ENCODE measurements around the gene PRAME. TPM values are rescaled to one million over a fixed set of nuclear protein-coding genes. Genes with fewer than 3 reads are reported as not detected.

Gene PRAME
- total and polyA plus RNA-seq, 2 donors (not counting 3 experiments of a cell fraction or from before 2014, with no cell fraction given), result 0.07 TPM; not detected in 1

DNA sequence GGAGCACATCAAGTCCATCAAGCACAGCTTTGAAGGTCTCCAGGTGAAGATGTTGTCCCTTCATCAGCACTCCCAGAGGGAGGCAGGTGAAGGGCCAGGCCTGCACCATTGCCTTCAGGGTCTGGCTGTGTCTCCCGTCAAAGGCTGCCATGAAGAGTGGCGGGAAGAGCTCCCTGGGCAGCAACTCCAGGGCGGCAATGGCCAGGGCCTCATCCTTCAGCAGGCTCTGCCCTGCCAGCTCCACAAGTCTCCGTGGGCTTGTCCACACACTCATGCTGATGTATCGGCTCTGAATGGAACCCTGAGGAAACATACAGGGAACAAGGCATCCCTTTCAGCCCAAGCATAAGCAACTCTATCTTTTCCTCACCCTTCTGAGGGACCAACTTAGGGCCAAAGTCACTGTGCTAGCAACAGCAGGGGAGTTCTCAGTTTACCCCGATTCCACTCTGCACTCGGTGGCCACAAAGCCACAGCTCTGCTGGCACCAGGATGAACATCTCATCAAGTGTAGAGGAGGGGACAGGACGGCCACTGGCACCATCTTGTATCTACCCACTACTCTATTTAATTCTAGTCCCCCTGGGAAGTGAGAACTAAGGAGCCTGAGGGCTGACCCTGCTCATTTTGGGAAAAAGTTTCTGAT, 8.2 kb downstream of the PRAME start:
- BruUV-seq (replicated peaks), result no TSS peak
- POLR2A ChIA-PET, result no interaction called here
- DNase-seq (ENCODE audit: low read depth, low spot score) (no peak), FAIRE-seq (no peak)
- no peaks in the 10 kb centered on the region for H3K4me1 ChIP-seq (ENCODE audit: control insufficient read depth, extremely low read depth, insufficient read depth, low read length)
- H3K27me3 ChIP-seq (ENCODE audit: control insufficient read depth in 2 of 2, insufficient read depth in 2 of 2, low read length in 2 of 2), result peaks cover 2 to 11% of the 10 kb centered on the region in 2 experiments
- no peaks in the 10 kb centered on the region for H3K9me3 ChIP-seq (replicated peaks; ENCODE audit: control insufficient read depth, insufficient read depth, low read length)
- TF ChIP-seq, protein P1, sequence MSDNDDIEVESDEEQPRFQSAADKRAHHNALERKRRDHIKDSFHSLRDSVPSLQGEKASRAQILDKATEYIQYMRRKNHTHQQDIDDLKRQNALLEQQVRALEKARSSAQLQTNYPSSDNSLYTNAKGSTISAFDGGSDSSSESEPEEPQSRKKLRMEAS (IDR thresholded peaks at IDR 0.05; ENCODE audit: insufficient read depth, insufficient read length), result no peak
- TF ChIP-seq GATA2 (IDR thresholded peaks at IDR 0.05; ENCODE audit: insufficient read depth, insufficient read length, low read depth, low read length) (no peak), MYC (IDR thresholded peaks at IDR 0.05; ENCODE audit: low read depth, low read length) (no peak), JUN (IDR thresholded peaks at IDR 0.05; ENCODE audit: borderline replicate concordance, insufficient read depth, insufficient read length, low read depth) (no peak), POLR2AphosphoS5 (IDR thresholded peaks at IDR 0.05; ENCODE audit: insufficient read depth, low read depth, low read length) (no peak), EZH2 (IDR thresholded peaks at IDR 0.05; ENCODE audit: borderline replicate concordance, low read depth, low read length, severe bottlenecking) (no peak), POLR2A (IDR thresholded peaks at IDR 0.05; ENCODE audit: low read depth, low read length) (no peak), FOS (IDR thresholded peaks at IDR 0.05; ENCODE audit: borderline replicate concordance, insufficient read depth, low read length) (no peak)
- TF ChIP-seq, protein P2, sequence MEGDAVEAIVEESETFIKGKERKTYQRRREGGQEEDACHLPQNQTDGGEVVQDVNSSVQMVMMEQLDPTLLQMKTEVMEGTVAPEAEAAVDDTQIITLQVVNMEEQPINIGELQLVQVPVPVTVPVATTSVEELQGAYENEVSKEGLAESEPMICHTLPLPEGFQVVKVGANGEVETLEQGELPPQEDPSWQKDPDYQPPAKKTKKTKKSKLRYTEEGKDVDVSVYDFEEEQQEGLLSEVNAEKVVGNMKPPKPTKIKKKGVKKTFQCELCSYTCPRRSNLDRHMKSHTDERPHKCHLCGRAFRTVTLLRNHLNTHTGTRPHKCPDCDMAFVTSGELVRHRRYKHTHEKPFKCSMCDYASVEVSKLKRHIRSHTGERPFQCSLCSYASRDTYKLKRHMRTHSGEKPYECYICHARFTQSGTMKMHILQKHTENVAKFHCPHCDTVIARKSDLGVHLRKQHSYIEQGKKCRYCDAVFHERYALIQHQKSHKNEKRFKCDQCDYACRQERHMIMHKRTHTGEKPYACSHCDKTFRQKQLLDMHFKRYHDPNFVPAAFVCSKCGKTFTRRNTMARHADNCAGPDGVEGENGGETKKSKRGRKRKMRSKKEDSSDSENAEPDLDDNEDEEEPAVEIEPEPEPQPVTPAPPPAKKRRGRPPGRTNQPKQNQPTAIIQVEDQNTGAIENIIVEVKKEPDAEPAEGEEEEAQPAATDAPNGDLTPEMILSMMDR (IDR thresholded peaks at IDR 0.05; ENCODE audit: extremely low read depth in 1 of 2, insufficient read depth in 1 of 2, low read depth in 1 of 2, low read length in 2 of 2), result no peak
- H3K4me3 ChIP-seq (replicated peaks in 1 of 3; ENCODE audit: insufficient read depth in 1 of 3, low read depth in 1 of 3, low read length in 3 of 3), result no peak overlapping the region
- no peak overlapping the region for H3K4me2 ChIP-seq (ENCODE audit: insufficient read depth, low read length)
- CTCF ChIA-PET, result interaction anchor here (1.2 kb wide), 1 partner anchor 8 kb away, joined by 3 read pairs; the partner anchor contains the start of gene PRAME
- H3K36me3 ChIP-seq (ENCODE audit: control insufficient read depth in 2 of 2, extremely low read depth in 1 of 2, insufficient read depth in 2 of 2, low read length in 2 of 2), result no peaks in the 10 kb centered on the region
- no peak overlapping the region for H3K9ac ChIP-seq (replicated peaks; ENCODE audit: extremely low read depth, insufficient read depth, low read length)
- no peaks in the 10 kb centered on the region for H3K9me1 ChIP-seq (replicated peaks; ENCODE audit: control insufficient read depth, extremely low read depth, insufficient read depth, low read length)
- H2AFZ ChIP-seq (ENCODE audit: low read depth, low read length), result no peak overlapping the region
- intact Hi-C loops (cut with micrococcal nuclease) (no loop called here), dilution Hi-C loops (cut with MboI; ENCODE audit: extremely low pct_ligation_motif_present, low sequenced_read_pairs) (no loop called here)
- no peaks in the 10 kb centered on the region for H3K79me2 ChIP-seq (ENCODE audit: control insufficient read depth, insufficient read depth, low read length)
- H4K20me1 ChIP-seq (replicated peaks; ENCODE audit: control insufficient read depth, extremely low read depth, insufficient read depth, low read length), result no peaks in the 10 kb centered on the region
- no peak overlapping the region for H3K27ac ChIP-seq (ENCODE audit: insufficient read depth, low read depth, low read length)

All from endothelial cell of umbilical vein (primary cell).